Liver (tissue), 9 donors: ENCODE data around the gene CDHR5. TPM values are rescaled to one million over a fixed set of nuclear protein-coding genes. Genes with fewer than 3 reads are reported as not detected.

Experiments
- DNase-seq: peaks from one replicate; pipeline ENCODE4 v3.0.0-alpha.2; 2017; ENCODE audit warnings: low spot score
- H3K27ac ChIP-seq, 2 donors: one replicate each; pipeline ENCODE4 v1.7.0; 2013; ENCODE audit warnings: inconsistent platforms in 2 of 2, low read length in 2 of 2, control low read depth in 1 of 2, low read depth in 1 of 2, mild to moderate bottlenecking in 1 of 2
- H3K27me3 ChIP-seq, 4 donors: one replicate each; pipeline versions ENCODE4 v1.6.1 to v1.7.0; 2013; ENCODE audit warnings: low read length in 3 of 4, inconsistent platforms in 1 of 4, mild to moderate bottlenecking in 1 of 4, moderate library complexity in 1 of 4; ENCODE audit not compliant: control insufficient read depth in 4 of 4, insufficient read depth in 4 of 4
- H3K36me3 ChIP-seq, 4 donors: one replicate each; pipeline versions ENCODE4 v1.6.1 to v1.7.0; 2013; ENCODE audit warnings: low read length in 3 of 4, mild to moderate bottlenecking in 3 of 4, low read depth in 1 of 4, moderate library complexity in 1 of 4; ENCODE audit not compliant: control insufficient read depth in 4 of 4, insufficient read depth in 3 of 4
- H3K4me1 ChIP-seq, 4 donors: one replicate each; pipeline versions ENCODE4 v1.6.1 to v1.7.0; 2013; ENCODE audit warnings: low read length in 3 of 4, mild to moderate bottlenecking in 3 of 4, moderate library complexity in 1 of 4; ENCODE audit not compliant: control insufficient read depth in 4 of 4, insufficient read depth in 4 of 4
- H3K4me3 ChIP-seq, 3 donors: one replicate each; pipeline versions ENCODE4 v1.6.1 to v1.7.0; 2013; ENCODE audit warnings: low read length in 3 of 3, control low read depth in 1 of 3, low read depth in 1 of 3, mild to moderate bottlenecking in 1 of 3
- H3K9ac ChIP-seq, 2 donors: one replicate each; pipeline ENCODE4 v1.7.0; 2013; ENCODE audit warnings: low read length in 2 of 2, mild to moderate bottlenecking in 2 of 2, moderate library complexity in 2 of 2, control low read depth in 1 of 2, low read depth in 1 of 2
- H3K9me3 ChIP-seq, 4 donors: one replicate each; pipeline versions ENCODE4 v1.6.1 to v1.7.0; 2013; ENCODE audit warnings: low read length in 3 of 4; ENCODE audit not compliant: control insufficient read depth in 4 of 4
- EGR1 ChIP-seq, 2 donors: IDR thresholded peaks; 2 replicates each; pipeline ENCODE4 v1.6.1; 2016 to 2018; ENCODE audit warnings: antibody characterized with exemption in 2 of 2, low read depth in 2 of 2
- FOXA1 ChIP-seq: IDR thresholded peaks from 2 replicates; pipeline ENCODE4 v1.6.1; 2016; ENCODE audit warnings: antibody characterized with exemption
- FOXA2 ChIP-seq: IDR thresholded peaks from 2 replicates; pipeline ENCODE4 v1.6.1; 2016; ENCODE audit warnings: antibody characterized with exemption
- GABPA ChIP-seq, 2 donors: IDR thresholded peaks in 1 of 2; conservative IDR thresholded peaks in 1 of 2; 2 replicates each; pipeline ENCODE4 v1.6.1; 2016; ENCODE audit warnings: antibody characterized with exemption in 2 of 2, mild to moderate bottlenecking in 1 of 2, moderate library complexity in 1 of 2
- HNF4A ChIP-seq, 2 donors: conservative IDR thresholded peaks; 2 replicates each; pipeline ENCODE4 v1.6.1; 2016; ENCODE audit warnings: antibody characterized with exemption in 2 of 2, mild to moderate bottlenecking in 2 of 2
- HNF4G ChIP-seq: IDR thresholded peaks from 2 replicates; pipeline ENCODE4 v1.6.1; 2016; ENCODE audit warnings: antibody characterized with exemption
- NR2F2 ChIP-seq: IDR thresholded peaks from 2 replicates; pipeline ENCODE4 v1.6.1; 2016; ENCODE audit warnings: antibody characterized with exemption
- RAD21 ChIP-seq, 2 donors: IDR thresholded peaks; 2 replicates each; pipeline ENCODE4 v1.6.1; 2016; ENCODE audit warnings: antibody characterized with exemption in 2 of 2, mild to moderate bottlenecking in 2 of 2
- RXRA ChIP-seq, 2 donors: IDR thresholded peaks; 2 replicates each; pipeline ENCODE4 v1.6.1; 2017 to 2018; ENCODE audit warnings: antibody characterized with exemption in 2 of 2, mild to moderate bottlenecking in 1 of 2
- YY1 ChIP-seq: IDR thresholded peaks from 2 replicates; pipeline ENCODE4 v1.6.1; 2016; ENCODE audit warnings: antibody characterized with exemption, mild to moderate bottlenecking
- WGBS: extraction: QIAGEN DNeasy Blood & Tissue Kit; methylation state at CpG from one replicate; pipeline ENCODE4 v1.1.7; 2013; 5-methylcytosine and 5-hydroxymethylcytosine counted together
- polyA plus RNA-seq, 2 donors: library from polyadenylated mRNA; stranded (reverse) in 1 of 2; unstranded in 1 of 2; fragments of 200-250 nt in 1 of 2; fragments of >200 nt in 1 of 2; fragmentation: Nextera tagmentation in 1 of 2; extraction: Ambion mirVana in 1 of 2; gene quantifications; one replicate each; pipeline versions ENCODE4 v1.2.1 to v1.2.3, GENCODE V29; 2013 to 2015
- total RNA-seq, 2 donors: library from RNA; depleted of rRNA; stranded (reverse); fragments of >200 nt; gene quantifications; one replicate each; pipeline ENCODE4 v1.2.3, GENCODE V29; 2014
- TF ChIP-seq, protein P1 (sequence below): IDR thresholded peaks from 2 replicates; pipeline ENCODE4 v1.6.1; 2016; ENCODE audit warnings: antibody characterized with exemption, mild to moderate bottlenecking
- TF ChIP-seq, protein P2 (sequence below): IDR thresholded peaks from 2 replicates; pipeline ENCODE4 v1.6.1; 2016; ENCODE audit warnings: antibody characterized with exemption
- TF ChIP-seq, protein P3 (sequence below): fragments of 150-350 bp; IDR thresholded peaks from 2 replicates; pipeline ENCODE4 v1.5.1; 2017; ENCODE audit warnings: improper control_type of control experiment, low read depth, low read length; ENCODE audit not compliant: missing input control
- donor health status: healthy.
- donor health status: healthy.
- donor health status: healthy.
- donor health status: healthy.
- donor health status: healthy.

CDHR5 gene
- total and polyA plus RNA-seq, 4 donors = 29.4 to 86.2 (median 57.2) TPM

DNA sequence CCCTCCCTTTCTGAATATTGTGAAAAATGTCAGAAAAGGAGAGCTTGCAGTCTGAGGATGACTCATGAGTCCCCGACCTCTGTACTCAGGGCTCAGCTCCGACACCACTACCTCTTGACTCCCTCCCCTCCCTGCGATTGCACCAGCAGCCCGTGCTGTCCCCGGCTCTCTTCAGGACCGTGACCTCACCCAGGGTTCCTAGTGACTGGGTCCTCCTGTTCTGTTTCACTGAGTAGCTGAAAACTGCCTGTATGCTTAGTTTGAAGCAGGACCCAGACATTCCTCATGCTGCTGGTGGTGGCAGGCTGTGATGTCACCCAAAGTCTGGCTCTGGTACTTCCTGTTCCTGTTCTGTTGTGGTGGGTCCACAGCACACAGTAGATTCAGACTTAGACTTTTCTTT lies 36.8 kb downstream of the CDHR5 start (continued):
- TF ChIP-seq, protein P1, sequence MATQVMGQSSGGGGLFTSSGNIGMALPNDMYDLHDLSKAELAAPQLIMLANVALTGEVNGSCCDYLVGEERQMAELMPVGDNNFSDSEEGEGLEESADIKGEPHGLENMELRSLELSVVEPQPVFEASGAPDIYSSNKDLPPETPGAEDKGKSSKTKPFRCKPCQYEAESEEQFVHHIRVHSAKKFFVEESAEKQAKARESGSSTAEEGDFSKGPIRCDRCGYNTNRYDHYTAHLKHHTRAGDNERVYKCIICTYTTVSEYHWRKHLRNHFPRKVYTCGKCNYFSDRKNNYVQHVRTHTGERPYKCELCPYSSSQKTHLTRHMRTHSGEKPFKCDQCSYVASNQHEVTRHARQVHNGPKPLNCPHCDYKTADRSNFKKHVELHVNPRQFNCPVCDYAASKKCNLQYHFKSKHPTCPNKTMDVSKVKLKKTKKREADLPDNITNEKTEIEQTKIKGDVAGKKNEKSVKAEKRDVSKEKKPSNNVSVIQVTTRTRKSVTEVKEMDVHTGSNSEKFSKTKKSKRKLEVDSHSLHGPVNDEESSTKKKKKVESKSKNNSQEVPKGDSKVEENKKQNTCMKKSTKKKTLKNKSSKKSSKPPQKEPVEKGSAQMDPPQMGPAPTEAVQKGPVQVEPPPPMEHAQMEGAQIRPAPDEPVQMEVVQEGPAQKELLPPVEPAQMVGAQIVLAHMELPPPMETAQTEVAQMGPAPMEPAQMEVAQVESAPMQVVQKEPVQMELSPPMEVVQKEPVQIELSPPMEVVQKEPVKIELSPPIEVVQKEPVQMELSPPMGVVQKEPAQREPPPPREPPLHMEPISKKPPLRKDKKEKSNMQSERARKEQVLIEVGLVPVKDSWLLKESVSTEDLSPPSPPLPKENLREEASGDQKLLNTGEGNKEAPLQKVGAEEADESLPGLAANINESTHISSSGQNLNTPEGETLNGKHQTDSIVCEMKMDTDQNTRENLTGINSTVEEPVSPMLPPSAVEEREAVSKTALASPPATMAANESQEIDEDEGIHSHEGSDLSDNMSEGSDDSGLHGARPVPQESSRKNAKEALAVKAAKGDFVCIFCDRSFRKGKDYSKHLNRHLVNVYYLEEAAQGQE = peak; percentile 56
- TF ChIP-seq NR2F2 (peak; percentile 75), HNF4A (conservative IDR thresholded peaks at IDR 0.05) (peak; percentile 98), RAD21 (IDR thresholded peaks at IDR 0.05) (peak; percentile 53 to 60), YY1 (peak; percentile 63), FOXA2 (peak; percentile 54)

DNA sequence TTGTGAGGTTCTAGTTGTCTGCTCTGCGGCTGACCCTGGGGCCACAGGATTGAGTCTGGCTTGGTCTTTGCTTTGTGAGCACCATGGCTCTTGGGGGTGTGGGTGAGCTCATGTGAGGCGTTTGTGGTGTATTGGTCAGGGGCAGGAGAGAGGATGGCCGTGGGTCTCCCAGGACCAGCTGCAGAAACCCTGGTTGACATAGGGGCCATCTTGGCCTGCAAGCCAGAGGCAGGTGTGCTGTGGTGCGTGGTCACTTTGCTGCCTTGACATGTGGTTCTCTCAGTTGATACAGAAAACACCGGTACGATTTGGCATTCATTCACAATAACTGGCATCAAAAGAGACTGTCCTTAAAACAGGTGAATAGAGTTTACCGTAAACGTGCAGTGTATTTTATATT lies 37.2 kb downstream of the CDHR5 start:
- peaks cover 12 to 41% (median 27%) of the 10 kb centered on the region in 4 donors for H3K36me3 ChIP-seq
- no peaks in the 10 kb centered on the region for H3K9me3 ChIP-seq
- peak overlapping the region; percentile 76 to 85 for H3K27ac ChIP-seq
- H3K27me3 ChIP-seq = no peaks in the 10 kb centered on the region
- WGBS = 60% methylated on average over 8 of the region's 8 CpGs
- H3K4me1 ChIP-seq = peaks cover 11 to 30% (median 22%) of the 10 kb centered on the region in 4 donors
- no peak for DNase-seq
- no peak for TF ChIP-seq FOXA2
- TF ChIP-seq HNF4G = no peak
- TF ChIP-seq FOXA1 = no peak
- no peak overlapping the region for H3K9ac ChIP-seq
- no peak overlapping the region for H3K4me3 ChIP-seq

DNA sequence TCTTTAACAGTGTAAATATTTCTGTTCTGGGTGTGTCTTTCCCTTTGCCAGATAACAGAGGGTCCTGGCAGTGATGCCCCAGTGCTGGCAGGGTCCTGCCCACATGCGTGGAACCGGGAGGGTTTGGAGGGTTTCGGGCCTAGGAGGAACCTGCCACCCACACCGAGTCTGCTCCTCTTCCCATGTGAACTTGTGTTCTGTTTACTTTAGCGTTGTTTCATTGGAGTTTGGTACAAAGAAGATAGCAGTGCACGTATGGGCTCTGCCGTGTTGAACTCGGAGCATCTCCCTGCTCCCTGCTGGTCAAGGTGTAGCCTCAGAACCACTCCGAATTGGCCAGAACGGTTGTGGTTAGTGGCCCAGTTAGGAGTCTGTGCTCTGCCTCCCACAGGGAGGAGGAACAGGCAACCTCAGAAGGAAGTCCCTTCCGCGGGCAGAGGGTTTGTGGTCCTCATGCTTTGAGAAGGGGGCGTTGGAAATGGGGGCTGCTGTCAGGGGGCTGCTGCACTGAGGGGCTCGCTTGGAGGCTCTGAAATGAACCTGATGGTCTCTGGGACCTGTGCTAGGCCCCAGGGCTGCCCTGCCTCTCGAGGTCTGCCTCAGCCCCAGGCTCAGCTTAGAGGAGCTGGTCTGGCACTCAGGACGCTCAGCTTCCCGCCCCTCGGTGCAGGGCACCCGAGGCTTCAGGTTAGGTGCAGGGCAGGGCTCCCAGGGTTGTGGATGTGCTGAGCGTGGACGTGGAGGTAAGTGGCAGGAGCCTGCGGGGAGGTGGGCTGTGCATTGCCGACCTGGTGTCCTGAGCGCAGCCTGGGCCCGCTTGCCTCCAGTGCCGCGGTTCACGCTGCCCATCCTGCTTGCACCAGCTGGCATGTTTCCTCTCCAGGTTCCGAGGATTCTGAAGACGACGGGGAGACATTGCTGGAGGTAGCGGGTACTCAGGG lies 38.1 kb downstream of the CDHR5 start:
- 80% methylated on average over 32 of the region's 32 CpGs for WGBS
- Histone ChIP-seq H3K27me3 (no peaks in the 10 kb centered on the region), H3K36me3 (peaks cover 15 to 40% (median 22%) of the 10 kb centered on the region in 4 donors), H3K4me3 (no peak overlapping the region), H3K9me3 (no peaks in the 10 kb centered on the region), H3K4me1 (peaks cover 11 to 31% (median 22%) of the 10 kb centered on the region in 4 donors), H3K27ac (peak overlapping the region; percentile 76 to 85), H3K9ac (no peak overlapping the region)
- DNase-seq = no peak
- no peak for TF ChIP-seq EGR1 (IDR thresholded peaks at IDR 0.05; ENCODE audit: low read depth in 2 of 2)
- TF ChIP-seq RXRA (IDR thresholded peaks at IDR 0.05) = peak; percentile 28 to 78
- TF ChIP-seq FOXA2 = peak; percentile 61
- TF ChIP-seq NR2F2 = no peak
- peak in 1 of 2 donors; percentile 12 for TF ChIP-seq GABPA (IDR thresholded peaks at IDR 0.05 in 1 of 2, conservative IDR thresholded peaks at IDR 0.05 in 1 of 2)
- peak; percentile 60 for TF ChIP-seq FOXA1
- TF ChIP-seq HNF4A (conservative IDR thresholded peaks at IDR 0.05) = peak; percentile 53 to 79

DNA sequence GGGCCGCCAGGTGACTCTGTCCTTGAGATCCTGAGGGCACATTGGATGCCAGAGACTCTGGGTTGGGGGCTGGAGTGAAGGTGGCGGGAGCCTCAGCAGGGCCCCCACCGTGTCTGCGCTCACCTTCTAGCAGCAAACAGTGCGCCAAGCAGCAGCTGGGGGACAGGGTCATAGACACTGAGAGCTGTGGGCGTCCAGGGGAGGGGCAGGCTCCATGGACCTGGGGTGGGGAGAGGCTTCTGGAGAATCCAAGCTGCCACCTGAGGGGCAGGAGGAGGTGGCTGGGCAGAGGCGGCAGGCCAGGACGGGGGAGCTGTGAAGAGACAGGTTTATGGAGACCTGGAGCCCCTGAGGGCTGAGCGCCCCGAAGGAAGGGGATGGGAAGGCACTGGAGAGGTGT lies 40.5 kb downstream of the CDHR5 start:
- no peak for DNase-seq
- peaks cover 23 to 51% (median 40%) of the 10 kb centered on the region in 4 donors for H3K4me1 ChIP-seq
- no peak overlapping the region for H3K4me3 ChIP-seq
- no peaks in the 10 kb centered on the region for H3K27me3 ChIP-seq
- H3K9ac ChIP-seq = no peak overlapping the region
- no peaks in the 10 kb centered on the region for H3K9me3 ChIP-seq
- 96% methylated on average over 10 of the region's 10 CpGs for WGBS
- H3K27ac ChIP-seq = no peak overlapping the region
- H3K36me3 ChIP-seq = peaks cover 2 to 24% (median 12%) of the 10 kb centered on the region in 4 donors
- TF ChIP-seq, protein P1 = no peak
- no peak for TF ChIP-seq HNF4G
- TF ChIP-seq EGR1 (IDR thresholded peaks at IDR 0.05; ENCODE audit: low read depth in 2 of 2) = no peak
- no peak for TF ChIP-seq FOXA1
- no peak for TF ChIP-seq GABPA (IDR thresholded peaks at IDR 0.05 in 1 of 2, conservative IDR thresholded peaks at IDR 0.05 in 1 of 2)
- TF ChIP-seq, protein P2, sequence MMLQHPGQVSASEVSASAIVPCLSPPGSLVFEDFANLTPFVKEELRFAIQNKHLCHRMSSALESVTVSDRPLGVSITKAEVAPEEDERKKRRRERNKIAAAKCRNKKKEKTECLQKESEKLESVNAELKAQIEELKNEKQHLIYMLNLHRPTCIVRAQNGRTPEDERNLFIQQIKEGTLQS = no peak
- TF ChIP-seq RAD21 (IDR thresholded peaks at IDR 0.05) = no peak
- no peak for TF ChIP-seq RXRA (IDR thresholded peaks at IDR 0.05)
- no peak for TF ChIP-seq HNF4A (conservative IDR thresholded peaks at IDR 0.05)
- TF ChIP-seq, protein P3, sequence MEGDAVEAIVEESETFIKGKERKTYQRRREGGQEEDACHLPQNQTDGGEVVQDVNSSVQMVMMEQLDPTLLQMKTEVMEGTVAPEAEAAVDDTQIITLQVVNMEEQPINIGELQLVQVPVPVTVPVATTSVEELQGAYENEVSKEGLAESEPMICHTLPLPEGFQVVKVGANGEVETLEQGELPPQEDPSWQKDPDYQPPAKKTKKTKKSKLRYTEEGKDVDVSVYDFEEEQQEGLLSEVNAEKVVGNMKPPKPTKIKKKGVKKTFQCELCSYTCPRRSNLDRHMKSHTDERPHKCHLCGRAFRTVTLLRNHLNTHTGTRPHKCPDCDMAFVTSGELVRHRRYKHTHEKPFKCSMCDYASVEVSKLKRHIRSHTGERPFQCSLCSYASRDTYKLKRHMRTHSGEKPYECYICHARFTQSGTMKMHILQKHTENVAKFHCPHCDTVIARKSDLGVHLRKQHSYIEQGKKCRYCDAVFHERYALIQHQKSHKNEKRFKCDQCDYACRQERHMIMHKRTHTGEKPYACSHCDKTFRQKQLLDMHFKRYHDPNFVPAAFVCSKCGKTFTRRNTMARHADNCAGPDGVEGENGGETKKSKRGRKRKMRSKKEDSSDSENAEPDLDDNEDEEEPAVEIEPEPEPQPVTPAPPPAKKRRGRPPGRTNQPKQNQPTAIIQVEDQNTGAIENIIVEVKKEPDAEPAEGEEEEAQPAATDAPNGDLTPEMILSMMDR = no peak
